Measurements from ENCODE around the gene HOXC13.

The HOXC13 gene

GRCh38 chr12:53982648-53983567, 44.3 kb downstream of the HOXC13 start:
- DNase-seq, result no peak

DNA sequence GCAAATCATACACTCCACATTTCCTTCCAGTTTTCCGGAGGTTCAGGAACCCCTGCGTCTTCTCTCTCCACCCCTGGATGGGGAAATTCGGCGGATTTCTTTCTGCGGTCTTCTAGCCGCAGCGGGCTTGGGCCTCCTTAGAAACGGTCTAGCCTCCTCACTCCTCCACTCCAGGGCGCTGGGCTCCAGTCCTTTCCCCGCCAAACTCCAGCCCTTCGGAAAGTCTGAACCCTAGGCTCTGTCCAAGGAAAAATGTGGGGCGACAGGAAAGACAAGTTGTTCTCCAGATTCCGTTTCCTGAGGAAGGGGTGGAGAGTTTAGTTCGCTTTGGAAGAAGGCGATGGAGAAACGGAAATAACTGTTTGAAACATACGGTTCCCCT, 44.9 kb downstream of the HOXC13 start:
- no peak for DNase-seq

DNA sequence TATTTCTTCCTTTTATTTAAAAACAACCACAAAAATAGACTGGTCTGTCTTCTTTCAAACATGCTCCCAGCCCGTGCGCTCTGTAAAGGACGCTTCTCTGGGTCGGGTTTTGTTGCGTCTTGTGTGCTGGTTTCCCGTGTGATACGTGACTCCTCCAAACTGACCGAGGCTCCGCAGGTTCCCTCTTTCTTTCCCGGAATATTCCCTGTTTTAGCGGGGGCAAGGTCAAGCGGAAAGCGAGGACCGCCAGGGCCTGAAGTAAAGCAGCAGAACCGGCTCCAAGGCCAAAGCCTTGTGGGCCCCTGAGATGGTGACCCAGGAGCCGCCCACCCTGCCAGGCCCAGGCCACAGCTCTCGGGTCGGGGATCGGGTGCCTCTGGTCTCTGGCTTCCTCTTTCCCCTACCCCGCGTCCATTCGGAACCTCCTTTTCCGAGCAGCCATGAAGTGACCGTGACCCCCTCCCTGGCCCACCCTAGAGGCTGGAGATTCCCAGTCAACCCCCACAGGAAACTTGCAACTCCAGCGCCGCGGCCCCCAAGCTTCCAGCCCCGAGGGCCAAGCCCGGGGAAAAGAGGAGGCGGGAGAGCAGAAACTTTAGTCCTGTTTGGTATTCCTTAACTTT, 45.4 kb downstream of the HOXC13 start:
- DNase-seq, result no peak

- DNase-seq, result peak; percentile 94
Measured at GRCh38 chr12:53984901-53985691, 46.5 kb downstream of the HOXC13 start, which contains the start of gene HOXC10. HOXC10 (plus strand) TSS chr12:53985146; CDS start chr12:53985260, 114 bp downstream.

DNA sequence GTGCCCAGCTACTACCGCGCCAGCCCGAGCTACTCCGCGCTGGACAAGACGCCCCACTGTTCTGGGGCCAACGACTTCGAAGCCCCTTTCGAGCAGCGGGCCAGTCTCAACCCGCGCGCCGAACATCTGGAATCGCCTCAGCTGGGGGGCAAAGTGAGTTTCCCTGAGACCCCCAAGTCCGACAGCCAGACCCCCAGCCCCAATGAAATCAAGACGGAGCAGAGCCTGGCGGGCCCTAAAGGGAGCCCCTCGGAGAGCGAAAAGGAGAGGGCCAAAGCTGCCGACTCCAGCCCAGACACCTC, 47.0 kb downstream of the HOXC13 start:
- DNase-seq, result no peak

DNA sequence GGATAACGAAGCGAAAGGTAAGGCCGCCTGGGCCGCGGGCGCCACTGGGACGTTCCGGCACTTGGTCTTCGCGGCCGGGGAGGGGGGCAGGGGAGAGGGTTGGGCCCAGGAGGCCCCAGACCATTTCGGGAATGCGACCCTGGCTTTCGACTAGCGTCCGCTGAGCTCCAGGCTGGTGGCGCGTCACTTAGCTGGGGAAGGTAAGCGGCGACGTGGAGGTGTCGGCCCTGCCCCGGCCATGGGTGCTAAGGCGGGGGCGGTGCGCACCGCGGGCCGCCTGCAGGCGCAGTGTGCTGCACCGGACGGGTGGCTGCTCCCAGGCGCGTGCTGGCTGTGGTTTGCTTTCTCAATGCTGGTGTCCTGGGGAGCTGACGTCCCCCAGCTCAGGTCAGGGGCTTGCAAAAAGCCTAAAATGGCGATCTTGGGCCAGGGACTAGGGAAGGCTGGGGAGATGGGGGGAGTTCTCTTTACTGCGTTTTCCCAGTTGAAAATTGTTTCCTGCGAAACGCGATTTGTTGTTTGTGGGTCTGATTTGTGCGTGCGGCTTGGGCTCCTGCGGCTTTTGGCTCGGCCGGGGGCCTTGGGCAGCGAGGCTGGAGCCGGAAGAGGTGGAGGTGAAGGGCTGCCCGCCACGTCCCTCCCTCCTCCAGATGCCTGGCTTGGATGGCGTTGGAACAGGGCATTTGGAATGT, 47.5 kb downstream of the HOXC13 start:
- no peak for DNase-seq

DNA sequence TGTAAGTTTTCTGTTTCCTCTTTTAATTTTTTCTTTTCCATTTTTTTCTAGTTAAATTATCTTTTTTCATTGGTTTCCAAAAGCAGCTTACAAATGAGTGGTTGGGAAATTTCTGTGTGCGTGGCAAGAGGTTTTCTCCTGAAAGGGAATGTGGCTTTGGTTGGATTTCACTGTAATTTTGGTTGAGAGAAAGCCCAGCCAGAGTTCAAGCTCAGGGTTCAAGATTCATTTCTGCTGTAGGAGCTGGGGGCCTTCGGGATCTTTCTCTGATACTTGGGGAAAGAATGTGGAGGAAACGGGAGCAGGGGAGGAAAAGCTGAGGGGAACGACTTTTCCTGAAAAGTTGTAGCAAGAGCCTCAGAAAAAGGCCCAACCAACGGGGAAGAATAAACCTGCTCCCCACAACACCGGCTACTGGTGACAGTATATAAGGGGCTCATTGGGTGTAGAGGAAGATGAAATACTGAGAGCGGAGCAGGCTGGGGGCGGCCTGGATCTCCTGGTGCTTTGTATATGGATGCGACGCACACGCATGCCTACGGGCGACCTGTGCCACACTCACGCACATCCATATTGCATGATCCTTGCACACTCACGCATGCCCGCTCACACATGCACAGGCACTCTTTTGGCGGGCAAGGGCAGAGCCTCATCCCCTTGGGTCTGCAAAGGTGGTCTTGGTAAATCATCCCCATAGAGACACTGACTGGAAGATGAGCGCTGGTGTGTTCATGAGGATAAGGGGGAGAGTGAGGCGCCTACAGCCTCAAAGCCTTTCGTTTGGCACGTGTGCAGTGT, 48.3 kb downstream of the HOXC13 start:
- no peak for DNase-seq

DNA sequence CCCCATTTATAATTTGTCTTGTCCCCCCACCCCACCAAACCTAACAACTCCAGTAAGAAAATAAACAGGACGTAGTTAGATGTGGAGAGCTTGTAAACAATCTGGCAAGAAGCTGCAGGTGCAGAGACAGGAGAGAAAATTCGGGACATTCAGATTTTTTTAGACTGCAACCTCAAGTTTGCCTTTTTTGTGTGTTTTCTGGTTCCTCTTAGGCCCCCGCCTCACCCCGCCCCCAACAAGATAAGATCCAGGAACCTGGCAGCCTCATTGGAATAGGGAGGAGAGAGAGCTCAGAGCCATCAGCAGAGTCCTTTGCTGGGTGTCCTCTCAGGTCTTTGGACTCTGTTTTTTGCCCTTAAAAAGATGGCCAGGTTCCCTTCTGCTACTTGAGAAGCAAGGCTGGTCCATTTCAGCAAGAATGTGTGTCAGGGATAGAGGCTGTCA, 49.2 kb downstream of the HOXC13 start:
- DNase-seq, result no peak

- DNase-seq, result no peak
Measured at GRCh38 chr12:53988541-53989226, 50.1 kb downstream of the HOXC13 start.

GRCh38 chr12:53989227-53990113, 50.8 kb downstream of the HOXC13 start:
- peak; percentile 58 for DNase-seq

DNA sequence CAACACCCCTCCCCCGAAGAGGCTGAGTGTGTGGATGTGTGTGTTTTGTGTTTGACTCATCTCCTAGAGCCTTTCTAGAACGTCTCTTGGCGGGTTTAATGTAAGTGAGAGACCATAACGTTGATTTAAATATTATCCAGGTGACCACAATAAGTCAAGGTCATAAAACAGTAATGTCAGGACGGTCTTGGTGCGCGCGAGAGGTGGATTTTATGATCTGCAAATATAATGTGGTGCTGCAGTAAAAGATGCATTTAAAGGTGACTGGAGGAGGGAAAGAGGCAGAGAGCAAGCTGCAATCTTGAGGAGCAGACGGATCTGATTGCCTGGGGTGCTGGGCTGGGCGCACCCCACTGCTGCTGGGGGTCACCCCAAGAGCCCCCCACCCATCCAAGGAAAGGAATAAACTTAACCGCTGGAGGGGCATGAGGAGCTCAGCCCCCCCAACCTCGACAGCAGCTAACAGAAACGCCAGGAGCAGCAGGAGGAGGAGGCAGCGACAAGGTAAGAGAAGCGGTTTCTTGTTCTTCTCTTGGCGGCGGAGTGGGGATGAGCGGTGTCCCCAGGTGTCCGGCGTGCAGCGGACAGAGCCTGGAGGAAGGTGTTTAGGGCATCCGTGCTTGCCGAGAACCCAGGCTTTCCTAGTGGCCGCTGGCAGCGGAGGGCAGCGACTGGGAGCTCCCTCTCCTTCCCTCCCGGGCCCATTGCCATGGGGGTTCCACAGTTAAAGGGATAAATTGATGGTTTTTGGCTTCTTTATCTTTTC, 51.9 kb downstream of the HOXC13 start:
- peak; percentile 80 for DNase-seq

- no peak for DNase-seq
Measured at GRCh38 chr12:53991077-53991460, 52.4 kb downstream of the HOXC13 start.

GRCh38 chr12:53992377-53992889, 53.8 kb downstream of the HOXC13 start:
- DNase-seq, result no peak

GRCh38 chr12:53993162-53994008, 54.8 kb downstream of the HOXC13 start:
- DNase-seq, result no peak

GRCh38 chr12:53994009-53994263, 55.3 kb downstream of the HOXC13 start:
- no peak for DNase-seq

DNA sequence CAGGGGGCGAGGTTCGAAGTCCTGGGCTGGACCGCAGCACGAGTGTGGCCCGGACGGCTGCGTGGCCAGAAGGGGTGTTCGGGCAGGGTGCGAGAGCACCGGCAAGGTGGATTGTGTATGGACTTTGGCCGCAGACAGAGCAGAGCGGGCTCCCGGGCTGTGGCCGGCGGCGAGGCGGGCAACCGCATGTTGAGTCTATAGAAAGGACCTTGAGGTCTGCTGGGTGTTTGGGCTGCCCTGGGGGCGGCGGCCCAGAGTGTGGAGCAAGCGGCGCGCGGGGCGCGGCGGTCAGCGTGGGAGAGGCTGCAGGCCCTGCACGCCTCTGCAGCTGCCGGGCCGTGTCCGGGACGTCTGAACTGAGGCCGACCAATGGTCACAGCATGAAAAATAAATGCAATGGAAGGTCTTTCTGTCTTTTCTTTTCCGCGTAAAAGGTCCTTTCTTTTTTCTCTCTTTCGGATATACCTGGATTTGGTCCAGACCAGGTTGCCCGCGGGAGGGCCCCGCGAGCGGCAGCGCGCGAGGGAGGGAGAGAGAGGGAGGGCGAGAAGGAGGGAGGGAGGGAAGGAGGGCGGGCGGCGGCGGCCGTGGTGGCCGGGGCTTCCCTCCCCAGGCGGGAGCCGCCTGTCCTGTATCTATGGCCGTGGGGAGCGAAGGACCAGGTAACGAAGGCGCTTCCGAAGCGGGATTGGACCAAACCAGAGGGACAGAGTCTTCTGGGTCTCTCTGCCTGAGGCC, 55.8 kb downstream of the HOXC13 start:
- DNase-seq, result no peak

GRCh38 chr12:53995002-53995377, 56.4 kb downstream of the HOXC13 start:
- no peak for DNase-seq
